AG09319 (cell line): ENCODE data around the gene ECD.
"Not testable (repeated sequence)": the region's sequence is repeated elsewhere in the genome, so short reads cannot be mapped to it uniquely, and the experiment has no call there.

Experiments used
- DNase-seq: peaks from one replicate; pipeline ENCODE4 v3.0.0-alpha.2; 2010; ENCODE audit warnings: low read depth; ENCODE audit errors: extremely low read depth
- CTCF ChIP-seq: IDR thresholded peaks from 2 replicates; pipeline ENCODE4 v1.5.1; 2011; ENCODE audit warnings: low read depth, mild to moderate bottlenecking, inconsistent platforms, low read length, moderate library complexity

ECD gene

GRCh38 chr10:73117976-73118743 is 49.6 kb downstream of the ECD start:
- DNase-seq, result no peak
- no peak for TF ChIP-seq CTCF

- DNase-seq, result no peak
- no peak for TF ChIP-seq CTCF
Observed at GRCh38 chr10:73116017-73116416, 51.8 kb downstream of the ECD start.

- TF ChIP-seq CTCF, result no peak
- no peak for DNase-seq
Observed at GRCh38 chr10:73113551-73113950, 54.3 kb downstream of the ECD start.

GRCh38 chr10:73112032-73112431 is 55.8 kb downstream of the ECD start:
- DNase-seq, result not testable (repeated sequence)

- TF ChIP-seq CTCF, result no peak
- DNase-seq, result no peak
Observed at GRCh38 chr10:73110345-73110849, 57.4 kb downstream of the ECD start, which contains the start of gene NUDT13. Gene NUDT13, plus strand, starts transcription at chr10:73110455. Its CDS starts 3,911 bp downstream, at chr10:73114366.

- not testable (repeated sequence) for DNase-seq
Observed at GRCh38 chr10:73109248-73109652, 58.6 kb downstream of the ECD start.

- no peak for TF ChIP-seq CTCF
- no peak for DNase-seq
Observed at GRCh38 chr10:73106301-73106700, 61.5 kb downstream of the ECD start.

GRCh38 chr10:73099141-73099540 is 68.7 kb downstream of the ECD start:
- TF ChIP-seq CTCF, result no peak
- DNase-seq, result no peak
